Heart left ventricle (tissue), 16 donors: ENCODE results near the gene P2RX2. TPM values are rescaled to one million over a fixed set of nuclear protein-coding genes. Genes with fewer than 3 reads are reported as not detected.

Source experiments
- ATAC-seq, 4 donors: fragments of 200-7000 bp; cut with Tn5 transposase; one replicate each; pipeline ENCODE4 v1.9.1; 2020 to 2022; ENCODE audit warnings: moderate library complexity in 4 of 4, mild to moderate bottlenecking in 3 of 4, moderate number of reproducible peaks in 1 of 4
- DNase-seq, 5 donors: peaks; one replicate each; pipeline ENCODE4 v3.0.0-alpha.2; 2020
- H3K27ac ChIP-seq, 12 donors: fragments of 200-600 bp; sonication (generic) in 4 of 12; one replicate each; pipeline versions ENCODE4 v1.5.0 to v1.8.0; 2016 to 2022; ENCODE audit warnings: mild to moderate bottlenecking in 2 of 12
- H3K27me3 ChIP-seq, 9 donors: fragments of 200-600 bp; sonication (generic) in 2 of 9; one replicate each; pipeline versions ENCODE4 v1.5.1 to v1.8.0; 2016 to 2022; ENCODE audit warnings: mild to moderate bottlenecking in 3 of 9
- H3K36me3 ChIP-seq, 9 donors: fragments of 200-600 bp; sonication (generic) in 2 of 9; one replicate each; pipeline versions ENCODE4 v1.5.0 to v1.8.0; 2018 to 2022; ENCODE audit warnings: mild to moderate bottlenecking in 2 of 9
- H3K4me1 ChIP-seq, 12 donors: fragments of 200-600 bp; sonication (generic) in 4 of 12; one replicate each; pipeline versions ENCODE4 v1.5.0 to v1.8.0; 2016 to 2022; ENCODE audit warnings: mild to moderate bottlenecking in 3 of 12
- H3K4me3 ChIP-seq, 12 donors: fragments of 200-600 bp; sonication (generic) in 4 of 12; one replicate each; pipeline versions ENCODE4 v1.5.0 to v1.8.0; 2017 to 2022; ENCODE audit warnings: mild to moderate bottlenecking in 9 of 12, moderate library complexity in 4 of 12
- H3K9me3 ChIP-seq, 12 donors: fragments of 200-600 bp; sonication (generic) in 4 of 12; one replicate each; pipeline versions ENCODE4 v1.5.0 to v1.8.0; 2016 to 2022; ENCODE audit warnings: mild to moderate bottlenecking in 1 of 12
- CTCF ChIP-seq, 12 donors: fragments of 200-600 bp; sonication (generic) in 4 of 12; IDR thresholded peaks; one replicate each; pipeline versions ENCODE4 v1.5.0 to v1.8.0; 2018 to 2022; ENCODE audit warnings: antibody characterized with exemption in 12 of 12, mild to moderate bottlenecking in 5 of 12
- POLR2A ChIP-seq, 2 donors: fragments of 450-650 bp; IDR thresholded peaks; one replicate each; pipeline ENCODE4 v1.6.1; 2017; ENCODE audit warnings: antibody characterized with exemption in 2 of 2, mild to moderate bottlenecking in 2 of 2, moderate library complexity in 2 of 2
- WGBS, 4 donors: extraction: QIAGEN DNeasy Blood & Tissue Kit in 2 of 4; methylation state at CpG; one replicate each; pipeline versions ENCODE4 v1.1.5 to v1.1.7; 2013 to 2018; 5-methylcytosine and 5-hydroxymethylcytosine counted together
- intact Hi-C, 10 donors: fragments of 100-400 bp; cut with DNase I; formaldehyde crosslinking; loops; one replicate each; pipeline versions ENCODE4 v1.11.1 to v1.14.2; 2022
- polyA plus RNA-seq, 2 donors: library from polyadenylated mRNA; stranded (reverse); fragments of 200-250 nt; gene quantifications; one replicate each; pipeline ENCODE4 v1.2.3, GENCODE V29; 2013
- total RNA-seq, 9 donors: library from RNA; depleted of rRNA in 2 of 9; stranded (reverse); fragments of >200 nt in 2 of 9; fragmentation: NEBNext Ultra II Directional in 3 of 9; extraction: Animal tissue kit (Norgen Biotek cat#: 25700) in 3 of 9; gene quantifications; one replicate each; pipeline versions ENCODE4 v1.1.0 to v1.2.4, GENCODE V29; 2016 to 2023
- donor health status: ischemic (EF 13 %, LVEDD 7.1; RV severe dilation, severe dysfunction).
- donor health status: healthy with polysubstance abuse.
- donor health status: DM: no; HTN: yes; CAD: no.
- donor health status: DM: no; HTN: no; CAD: no.
- donor health status: ischemic (EF 25% LVEDD 6.9; RV normal size, moderate dysfunction).
- donor health status: ischemic (EF 25% LVEDD 5.7; RV mildly dilated, moderate dysfunction).
- donor health status: healthy.
- donor health status: DM: yes; HTN: yes; CAD: no.
- donor health status: ischemic (EF 35%, LVEDD 5.7; RV mildly dilated, moderate dysfunction).
- donor health status: nonischemic (EF 11% LVEDD 7.7; RV severe dilation, severe dysfunction).
- donor health status: DM: yes; HTN: yes; CAD: no.
- donor health status: PGD.
- donor health status: ischemic (EF 29% LVEDD 5.4; RV normal size, mild dysfunction).
- donor health status: nonischemic (EF 23%, LVEDD 6.1; RV moderate dilation, normal function).

Gene P2RX2
- total and polyA plus RNA-seq, 11 donors, result not detected

GRCh38 chr12:132620113-132620898 lies 1.7 kb downstream of the P2RX2 start:
- H3K4me1 ChIP-seq, result peaks cover 0 to 17% (median 6%) of the 10 kb centered on the region in 12 donors
- WGBS, 4 donors, result 51 to 65% (median 58%) methylated on average over 11 to 29 of the region's 29 CpGs
- ATAC-seq, result no peak
- TF ChIP-seq CTCF (IDR thresholded peaks at IDR 0.05) (no peak), POLR2A (IDR thresholded peaks at IDR 0.05) (no peak)
- no peak for DNase-seq
- H3K4me3 ChIP-seq, result no peak overlapping the region
- H3K27ac ChIP-seq, result no peak overlapping the region
- peaks cover 0 to 13% (median 8%) of the 10 kb centered on the region in 9 donors for H3K36me3 ChIP-seq
- peaks cover 0 to 23% (median 5%) of the 10 kb centered on the region in 12 donors for H3K9me3 ChIP-seq
- intact Hi-C loops, result no loop called here
- H3K27me3 ChIP-seq, result peaks cover 36 to 51% (median 46%) of the 10 kb centered on the region in 9 donors

- ATAC-seq, result no peak
- no peak overlapping the region for H3K4me3 ChIP-seq
- no peak overlapping the region for H3K27ac ChIP-seq
- no peak for DNase-seq
- WGBS, 4 donors, result 80 to 82% (median 80%) methylated on average over 10 to 28 of the region's 28 CpGs
- TF ChIP-seq CTCF (IDR thresholded peaks at IDR 0.05), result no peak
- no peak for TF ChIP-seq POLR2A (IDR thresholded peaks at IDR 0.05)
- intact Hi-C loops, result no loop called here
- peaks cover 0 to 18% (median 4%) of the 10 kb centered on the region in 12 donors for H3K9me3 ChIP-seq
- peaks cover 0 to 17% (median 6%) of the 10 kb centered on the region in 12 donors for H3K4me1 ChIP-seq
- peaks cover 28 to 44% (median 38%) of the 10 kb centered on the region in 9 donors for H3K27me3 ChIP-seq
- H3K36me3 ChIP-seq, result peaks cover 0 to 21% (median 16%) of the 10 kb centered on the region in 9 donors
Observed at GRCh38 chr12:132620899-132621656, 2.5 kb downstream of the P2RX2 start.

GRCh38 chr12:132621657-132622435 lies 3.3 kb downstream of the P2RX2 start:
- DNase-seq (no peak), ATAC-seq (no peak)
- peak overlapping the region in 1 of 12 donors; percentile 12 for H3K4me3 ChIP-seq
- WGBS, 4 donors, result 84 to 88% (median 85%) methylated on average over 18 to 21 of the region's 21 CpGs
- H3K27me3 ChIP-seq, result peaks cover 22 to 36% (median 30%) of the 10 kb centered on the region in 9 donors
- no peak for TF ChIP-seq CTCF (IDR thresholded peaks at IDR 0.05)
- no peak for TF ChIP-seq POLR2A (IDR thresholded peaks at IDR 0.05)
- peaks cover 0 to 22% (median 16%) of the 10 kb centered on the region in 9 donors for H3K36me3 ChIP-seq
- intact Hi-C loops, result no loop called here
- H3K27ac ChIP-seq, result no peak overlapping the region
- H3K4me1 ChIP-seq, result peaks cover 0 to 17% (median 6%) of the 10 kb centered on the region in 12 donors
- H3K9me3 ChIP-seq, result peaks cover 0 to 10% (median 0%) of the 10 kb centered on the region in 12 donors
